Panc1 (cell line): ENCODE data around the gene NAGK. TPM values are rescaled to one million over a fixed set of nuclear protein-coding genes. Genes with fewer than 3 reads are reported as not detected.

Experiments
- ATAC-seq: fragments of 200-7000 bp; cut with Tn5 transposase; 2 replicates; pipeline ENCODE4 v1.9.1; 2020; ENCODE audit warnings: mild to moderate bottlenecking, moderate library complexity
- BruUV-seq: library from RNA; stranded (reverse); fragments of 400-500 nt; replicated peaks from 2 replicates; lab custom pipeline; 2021; lab: Mats Ljungman, UMichigan
- CTCF ChIA-PET: fragments of 300-600 bp; sonication (Branson Sonifier 250); formaldehyde crosslinking; loops from one replicate; lab custom pipeline; 2022; ENCODE audit warnings: antibody characterized with exemption; lab: Charles Lee
- POLR2A ChIA-PET: fragments of 300-600 bp; sonication (Branson Sonifier 250); formaldehyde crosslinking; loops from one replicate; lab custom pipeline; 2022; ENCODE audit warnings: antibody characterized with exemption; lab: Charles Lee
- DNase-seq: peaks from one replicate; pipeline ENCODE4 v3.0.0-alpha.2; 2010; ENCODE audit warnings: low read depth, low spot score
- H3K27ac ChIP-seq: 2 replicates; pipeline ENCODE4 v1.5.1; 2011; ENCODE audit warnings: mild to moderate bottlenecking, low read length, inconsistent platforms
- H3K27me3 ChIP-seq: fragments of 200-500 bp; sonication (Bioruptor generic); 2 replicates; pipeline ENCODE4 v1.6.0; 2014; ENCODE audit warnings: low read length, inconsistent platforms; ENCODE audit not compliant: control insufficient read depth, insufficient read depth
- H3K36me3 ChIP-seq: fragments of 200-500 bp; sonication (Bioruptor generic); 2 replicates; pipeline ENCODE4 v1.5.1; 2014; ENCODE audit warnings: inconsistent platforms, mild to moderate bottlenecking, low read length, moderate library complexity; ENCODE audit not compliant: control insufficient read depth, insufficient read depth
- H3K4me1 ChIP-seq: 2 replicates; pipeline ENCODE4 v1.5.1; 2011; ENCODE audit warnings: inconsistent platforms, mild to moderate bottlenecking, low read length, moderate library complexity; ENCODE audit not compliant: control insufficient read depth, insufficient read depth
- H3K4me3 ChIP-seq, 2 experiments: 2 replicates each; pipeline ENCODE4 v1.5.1; 2011 to 2012; ENCODE audit warnings: low read depth in 2 of 2, low read length in 2 of 2, mild to moderate bottlenecking in 2 of 2, inconsistent platforms in 1 of 2, moderate library complexity in 1 of 2
- H3K9me3 ChIP-seq: fragments of 200-500 bp; sonication (Bioruptor generic); 2 replicates; pipeline ENCODE4 v1.5.1; 2014; ENCODE audit warnings: low read depth, mild to moderate bottlenecking, inconsistent platforms, low read length, moderate library complexity; ENCODE audit not compliant: control insufficient read depth, insufficient read depth
- POLR2AphosphoS5 ChIP-seq: IDR thresholded peaks from 2 replicates; pipeline ENCODE4 v1.6.1; 2012; ENCODE audit warnings: mild to moderate bottlenecking, low read depth, low read length, moderate library complexity
- SIN3A ChIP-seq: IDR thresholded peaks from 2 replicates; pipeline ENCODE4 v1.6.1; 2012; ENCODE audit warnings: low read depth, mild to moderate bottlenecking, low read length, moderate library complexity, borderline replicate concordance; ENCODE audit not compliant: insufficient read depth
- TCF7L2 ChIP-seq: IDR thresholded peaks from 2 replicates; pipeline ENCODE4 v1.6.1; 2011; ENCODE audit warnings: mild to moderate bottlenecking, low read depth, low read length, inconsistent platforms
- in situ Hi-C: cut with HindIII; loops from 2 replicates; pipeline ENCODE4 v1.10.0; 2016; ENCODE audit warnings: low sequenced_read_pairs, low pct_unique_long_range_greater_than_20kb
- intact Hi-C: fragments of 100-400 bp; cut with micrococcal nuclease; formaldehyde crosslinking; loops from one replicate; pipeline ENCODE4 v1.10.0; 2022; ENCODE audit not compliant: unreplicated experiment
- total RNA-seq: library from RNA; stranded (reverse); gene quantifications from one replicate; pipeline ENCODE4 v1.2.1, GENCODE V29; 2021; ENCODE audit not compliant: unreplicated experiment
- TF ChIP-seq, protein P1 (sequence below): fragments of 450-650 bp; IDR thresholded peaks from 2 replicates; pipeline ENCODE4 v1.5.1; 2017; ENCODE audit warnings: mild to moderate bottlenecking
- TF ChIP-seq, protein P2 (sequence below), 2 experiments: IDR thresholded peaks; 2 replicates each; pipeline ENCODE4 v1.6.1; 2011 to 2012; ENCODE audit warnings: low read depth in 2 of 2, control low read depth in 1 of 2, low read length in 1 of 2, mild to moderate bottlenecking in 1 of 2, moderate library complexity in 1 of 2; ENCODE audit not compliant: insufficient read depth in 1 of 2

The NAGK gene
- total RNA-seq, 1 experiment from 2014 or later, result 80.2 TPM

DNA sequence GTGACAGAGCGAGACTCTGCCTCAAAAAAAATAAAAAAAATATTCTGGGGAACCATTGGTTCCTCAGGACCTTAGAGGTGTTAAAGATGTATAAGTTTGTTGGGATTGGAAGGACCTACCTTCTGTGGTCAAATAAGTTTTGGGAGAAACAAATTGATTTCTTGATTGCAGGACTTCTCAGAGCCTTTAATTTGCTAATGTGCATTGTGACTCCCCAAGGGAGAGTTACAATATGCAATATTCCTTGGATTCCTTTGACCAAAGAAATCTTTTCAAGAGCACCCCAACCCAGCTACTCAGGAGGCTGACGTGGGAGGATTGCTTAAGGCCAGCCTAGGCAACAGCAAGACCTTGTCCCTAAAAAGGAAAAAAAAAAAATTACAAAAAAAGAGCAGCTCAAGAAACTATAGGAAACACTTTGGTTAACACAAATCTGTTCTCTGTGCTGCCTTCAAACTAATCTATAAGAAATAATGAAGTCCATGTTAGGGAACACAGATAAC is 6.5 kb downstream of the NAGK start:
- H3K4me1 ChIP-seq, result peaks cover 5% of the 10 kb centered on the region
- ATAC-seq (no peak), DNase-seq (no peak)
- H3K4me3 ChIP-seq, result no peak overlapping the region
- intact Hi-C loops, result no loop called here
- POLR2A ChIA-PET, result no interaction called here
- CTCF ChIA-PET, result no interaction called here
- no peaks in the 10 kb centered on the region for H3K36me3 ChIP-seq
- in situ Hi-C loops, result no loop called here
- BruUV-seq, result no TSS peak
- TF ChIP-seq TCF7L2 (no peak), POLR2AphosphoS5 (no peak), SIN3A (no peak)
- TF ChIP-seq, protein P1, sequence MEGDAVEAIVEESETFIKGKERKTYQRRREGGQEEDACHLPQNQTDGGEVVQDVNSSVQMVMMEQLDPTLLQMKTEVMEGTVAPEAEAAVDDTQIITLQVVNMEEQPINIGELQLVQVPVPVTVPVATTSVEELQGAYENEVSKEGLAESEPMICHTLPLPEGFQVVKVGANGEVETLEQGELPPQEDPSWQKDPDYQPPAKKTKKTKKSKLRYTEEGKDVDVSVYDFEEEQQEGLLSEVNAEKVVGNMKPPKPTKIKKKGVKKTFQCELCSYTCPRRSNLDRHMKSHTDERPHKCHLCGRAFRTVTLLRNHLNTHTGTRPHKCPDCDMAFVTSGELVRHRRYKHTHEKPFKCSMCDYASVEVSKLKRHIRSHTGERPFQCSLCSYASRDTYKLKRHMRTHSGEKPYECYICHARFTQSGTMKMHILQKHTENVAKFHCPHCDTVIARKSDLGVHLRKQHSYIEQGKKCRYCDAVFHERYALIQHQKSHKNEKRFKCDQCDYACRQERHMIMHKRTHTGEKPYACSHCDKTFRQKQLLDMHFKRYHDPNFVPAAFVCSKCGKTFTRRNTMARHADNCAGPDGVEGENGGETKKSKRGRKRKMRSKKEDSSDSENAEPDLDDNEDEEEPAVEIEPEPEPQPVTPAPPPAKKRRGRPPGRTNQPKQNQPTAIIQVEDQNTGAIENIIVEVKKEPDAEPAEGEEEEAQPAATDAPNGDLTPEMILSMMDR, result no peak
- TF ChIP-seq, protein P2, sequence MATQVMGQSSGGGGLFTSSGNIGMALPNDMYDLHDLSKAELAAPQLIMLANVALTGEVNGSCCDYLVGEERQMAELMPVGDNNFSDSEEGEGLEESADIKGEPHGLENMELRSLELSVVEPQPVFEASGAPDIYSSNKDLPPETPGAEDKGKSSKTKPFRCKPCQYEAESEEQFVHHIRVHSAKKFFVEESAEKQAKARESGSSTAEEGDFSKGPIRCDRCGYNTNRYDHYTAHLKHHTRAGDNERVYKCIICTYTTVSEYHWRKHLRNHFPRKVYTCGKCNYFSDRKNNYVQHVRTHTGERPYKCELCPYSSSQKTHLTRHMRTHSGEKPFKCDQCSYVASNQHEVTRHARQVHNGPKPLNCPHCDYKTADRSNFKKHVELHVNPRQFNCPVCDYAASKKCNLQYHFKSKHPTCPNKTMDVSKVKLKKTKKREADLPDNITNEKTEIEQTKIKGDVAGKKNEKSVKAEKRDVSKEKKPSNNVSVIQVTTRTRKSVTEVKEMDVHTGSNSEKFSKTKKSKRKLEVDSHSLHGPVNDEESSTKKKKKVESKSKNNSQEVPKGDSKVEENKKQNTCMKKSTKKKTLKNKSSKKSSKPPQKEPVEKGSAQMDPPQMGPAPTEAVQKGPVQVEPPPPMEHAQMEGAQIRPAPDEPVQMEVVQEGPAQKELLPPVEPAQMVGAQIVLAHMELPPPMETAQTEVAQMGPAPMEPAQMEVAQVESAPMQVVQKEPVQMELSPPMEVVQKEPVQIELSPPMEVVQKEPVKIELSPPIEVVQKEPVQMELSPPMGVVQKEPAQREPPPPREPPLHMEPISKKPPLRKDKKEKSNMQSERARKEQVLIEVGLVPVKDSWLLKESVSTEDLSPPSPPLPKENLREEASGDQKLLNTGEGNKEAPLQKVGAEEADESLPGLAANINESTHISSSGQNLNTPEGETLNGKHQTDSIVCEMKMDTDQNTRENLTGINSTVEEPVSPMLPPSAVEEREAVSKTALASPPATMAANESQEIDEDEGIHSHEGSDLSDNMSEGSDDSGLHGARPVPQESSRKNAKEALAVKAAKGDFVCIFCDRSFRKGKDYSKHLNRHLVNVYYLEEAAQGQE (IDR thresholded peaks at IDR 0.05; ENCODE audit: insufficient read depth in 1 of 2, low read depth in 2 of 2, low read length in 1 of 2), result no peak
- H3K27ac ChIP-seq, result no peak overlapping the region
- no peaks in the 10 kb centered on the region for H3K9me3 ChIP-seq
- no peaks in the 10 kb centered on the region for H3K27me3 ChIP-seq

DNA sequence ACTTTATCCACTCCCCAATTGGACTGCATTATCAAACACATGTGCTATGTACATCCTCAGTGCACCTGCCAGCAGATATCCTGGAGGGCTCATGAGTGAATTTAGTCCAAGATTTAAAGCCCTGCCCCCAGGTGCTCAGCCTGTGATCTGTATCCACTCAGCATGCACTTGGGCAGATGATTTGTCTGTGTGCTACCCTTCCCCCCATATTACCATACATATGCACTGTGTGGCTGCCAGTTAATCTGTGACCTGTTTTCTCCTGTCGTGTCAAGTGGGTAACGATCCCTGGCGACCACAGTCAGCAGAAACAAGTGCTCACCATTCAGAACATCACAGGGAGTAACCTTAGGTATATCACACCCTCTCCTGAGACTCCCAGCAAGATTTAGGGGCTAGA is 10.2 kb downstream of the NAGK start:
- Histone ChIP-seq H3K27ac (no peak overlapping the region), H3K27me3 (no peaks in the 10 kb centered on the region), H3K4me1 (no peaks in the 10 kb centered on the region), H3K36me3 (no peaks in the 10 kb centered on the region), H3K4me3 (no peak overlapping the region), H3K9me3 (no peaks in the 10 kb centered on the region)
- no peak for TF ChIP-seq SIN3A
- TF ChIP-seq, protein P1, result no peak
- no peak for TF ChIP-seq POLR2AphosphoS5
- intact Hi-C loops (no loop called here), in situ Hi-C loops (no loop called here)
- ATAC-seq (no peak), DNase-seq (no peak)
- BruUV-seq, result no TSS peak
- CTCF ChIA-PET, result no interaction called here
- POLR2A ChIA-PET, result no interaction called here
